ENCODE data around the gene RNF14. TPM values are rescaled to one million over a fixed set of nuclear protein-coding genes. Genes with fewer than 3 reads are reported as not detected.

The RNF14 gene
- total RNA-seq, 4 donors from 2014 or later: 33.8 to 53.5 (median 45.7) TPM

DNA sequence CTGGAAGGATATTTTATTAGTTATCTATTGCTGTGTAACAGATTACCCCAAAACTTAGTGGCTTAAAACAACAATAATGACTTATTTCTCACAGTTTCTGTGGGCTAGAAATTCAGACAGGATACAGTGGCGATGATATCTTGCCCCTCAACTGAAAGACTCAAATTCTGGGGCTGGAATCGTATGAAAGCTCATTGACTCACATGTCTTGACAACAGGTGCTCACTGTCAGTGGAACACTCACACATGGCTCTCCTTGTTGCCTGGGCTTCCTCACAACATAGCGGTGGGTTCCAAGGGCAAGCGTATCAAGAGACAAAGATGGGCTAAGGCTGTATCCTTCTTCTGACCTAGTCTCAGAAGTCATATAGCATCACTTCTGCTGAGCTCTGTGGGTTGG, 47.7 kb downstream of the RNF14 start:
- 85% methylated on average over 4 of the region's 4 CpGs for WGBS
- H3K27me3 ChIP-seq: no peaks in the 10 kb centered on the region
- no peaks in the 10 kb centered on the region for H3K36me3 ChIP-seq
- no peak for DNase-seq (ENCODE audit: low spot score in 2 of 2)
- no peak overlapping the region for H3K27ac ChIP-seq
- TF ChIP-seq POLR2AphosphoS5 (IDR thresholded peaks at IDR 0.05) (no peak), EP300 (IDR thresholded peaks at IDR 0.05) (no peak)
- peaks cover 5% of the 10 kb centered on the region for H3K9me3 ChIP-seq
- no peak overlapping the region for H3K4me3 ChIP-seq
- H3K4me1 ChIP-seq: peaks cover 34% of the 10 kb centered on the region

DNA sequence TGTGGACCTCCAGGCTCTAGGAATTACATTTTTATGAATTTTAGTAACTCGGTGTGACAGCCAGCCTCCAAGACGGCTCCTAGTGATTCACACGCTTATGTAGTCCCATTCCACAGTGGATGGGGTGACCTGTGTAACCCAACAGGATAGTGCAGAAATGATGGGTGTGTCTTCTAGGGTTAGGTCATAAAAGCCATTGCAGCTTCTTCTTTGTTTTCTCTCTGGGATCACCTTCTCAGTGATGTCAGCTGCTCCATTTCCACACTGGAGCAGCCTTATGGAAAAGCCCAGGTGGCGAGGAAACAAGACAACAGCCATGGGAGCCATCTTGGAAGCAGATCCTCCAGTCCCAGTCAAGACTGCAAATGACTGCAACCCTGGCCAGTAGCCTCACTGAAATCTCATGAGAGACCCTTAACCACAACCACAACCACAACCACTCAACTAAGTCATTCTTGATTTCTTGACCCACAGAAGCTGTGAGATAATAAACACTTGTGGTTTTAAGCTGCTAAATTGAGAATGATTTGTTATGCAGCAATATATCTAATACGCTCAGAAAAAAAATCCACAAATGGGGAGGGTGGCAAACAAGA, 49.0 kb downstream of the RNF14 start:
- Histone ChIP-seq H3K4me1 (peaks cover 28% of the 10 kb centered on the region), H3K9me3 (peaks cover 5% of the 10 kb centered on the region), H3K27ac (no peak overlapping the region), H3K4me3 (no peak overlapping the region), H3K27me3 (no peaks in the 10 kb centered on the region), H3K36me3 (no peaks in the 10 kb centered on the region)
- no peak for DNase-seq (ENCODE audit: low spot score in 2 of 2)
- 91% methylated on average over 5 of the region's 5 CpGs for WGBS
- TF ChIP-seq, protein P1, sequence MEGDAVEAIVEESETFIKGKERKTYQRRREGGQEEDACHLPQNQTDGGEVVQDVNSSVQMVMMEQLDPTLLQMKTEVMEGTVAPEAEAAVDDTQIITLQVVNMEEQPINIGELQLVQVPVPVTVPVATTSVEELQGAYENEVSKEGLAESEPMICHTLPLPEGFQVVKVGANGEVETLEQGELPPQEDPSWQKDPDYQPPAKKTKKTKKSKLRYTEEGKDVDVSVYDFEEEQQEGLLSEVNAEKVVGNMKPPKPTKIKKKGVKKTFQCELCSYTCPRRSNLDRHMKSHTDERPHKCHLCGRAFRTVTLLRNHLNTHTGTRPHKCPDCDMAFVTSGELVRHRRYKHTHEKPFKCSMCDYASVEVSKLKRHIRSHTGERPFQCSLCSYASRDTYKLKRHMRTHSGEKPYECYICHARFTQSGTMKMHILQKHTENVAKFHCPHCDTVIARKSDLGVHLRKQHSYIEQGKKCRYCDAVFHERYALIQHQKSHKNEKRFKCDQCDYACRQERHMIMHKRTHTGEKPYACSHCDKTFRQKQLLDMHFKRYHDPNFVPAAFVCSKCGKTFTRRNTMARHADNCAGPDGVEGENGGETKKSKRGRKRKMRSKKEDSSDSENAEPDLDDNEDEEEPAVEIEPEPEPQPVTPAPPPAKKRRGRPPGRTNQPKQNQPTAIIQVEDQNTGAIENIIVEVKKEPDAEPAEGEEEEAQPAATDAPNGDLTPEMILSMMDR (IDR thresholded peaks at IDR 0.05): no peak
- no peak for TF ChIP-seq POLR2A (IDR thresholded peaks at IDR 0.05)
- TF ChIP-seq EP300 (IDR thresholded peaks at IDR 0.05): no peak
- no peak for TF ChIP-seq POLR2AphosphoS5 (IDR thresholded peaks at IDR 0.05)

DNA sequence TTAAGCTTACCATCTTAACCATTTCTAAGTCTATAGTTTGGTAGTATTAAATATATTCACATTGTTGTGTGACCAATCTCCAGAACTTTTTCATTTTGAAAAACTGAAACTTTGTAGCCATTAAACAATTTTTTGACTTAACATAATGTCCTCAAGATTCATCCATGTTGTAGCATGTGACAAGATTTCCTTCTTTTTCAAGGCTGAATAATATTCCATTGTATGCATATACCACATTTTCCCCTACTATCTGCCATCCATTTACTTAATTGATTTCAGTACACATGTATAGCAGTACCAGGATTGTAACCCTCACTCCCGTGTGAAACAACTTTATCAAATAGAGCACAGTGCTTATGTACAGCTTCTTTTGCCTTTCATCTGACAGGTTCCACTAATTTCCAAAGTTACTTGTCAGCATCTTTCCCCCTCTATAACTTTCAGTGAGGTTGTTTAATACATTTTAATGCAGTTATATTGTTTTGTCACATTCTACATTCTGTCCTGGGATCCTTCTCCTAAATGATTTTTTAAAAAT, 51.3 kb downstream of the RNF14 start:
- Histone ChIP-seq H3K27me3 (no peaks in the 10 kb centered on the region), H3K9me3 (peaks cover 5% of the 10 kb centered on the region), H3K36me3 (no peaks in the 10 kb centered on the region), H3K27ac (no peak overlapping the region), H3K4me1 (peaks cover 11% of the 10 kb centered on the region), H3K4me3 (no peak overlapping the region)
- no peak for DNase-seq (ENCODE audit: low spot score in 2 of 2)
- no peak for TF ChIP-seq EP300 (IDR thresholded peaks at IDR 0.05)
- TF ChIP-seq POLR2A (IDR thresholded peaks at IDR 0.05): no peak
- TF ChIP-seq, protein P1 (IDR thresholded peaks at IDR 0.05): no peak
- no peak for TF ChIP-seq POLR2AphosphoS5 (IDR thresholded peaks at IDR 0.05)
- 91% methylated on average over 1 of the region's 1 CpG for WGBS

DNA sequence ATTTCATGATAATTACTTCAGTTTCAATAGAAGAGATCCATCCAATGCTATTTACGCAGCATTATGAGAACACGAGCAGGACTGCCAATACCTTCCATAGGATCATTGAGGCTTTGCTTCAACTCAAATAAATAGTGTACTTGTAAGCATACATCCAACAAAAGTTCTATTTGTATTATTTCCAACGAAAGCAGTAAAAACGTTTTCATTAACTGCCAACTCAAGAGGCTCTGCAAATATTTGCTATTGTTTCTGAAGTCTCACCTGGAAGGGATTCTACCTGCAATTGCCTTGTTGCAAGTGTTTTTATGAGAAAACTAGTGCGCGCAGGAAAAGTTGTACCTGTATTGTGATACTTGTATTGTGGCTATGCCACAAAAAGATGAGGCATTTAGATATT, 54.9 kb downstream of the RNF14 start:
- no peaks in the 10 kb centered on the region for H3K27me3 ChIP-seq
- DNase-seq (ENCODE audit: low spot score in 2 of 2): no peak
- no peak overlapping the region for H3K27ac ChIP-seq
- H3K36me3 ChIP-seq: no peaks in the 10 kb centered on the region
- no peak overlapping the region for H3K4me3 ChIP-seq
- TF ChIP-seq EP300 (IDR thresholded peaks at IDR 0.05) (no peak), POLR2AphosphoS5 (IDR thresholded peaks at IDR 0.05) (no peak), POLR2A (IDR thresholded peaks at IDR 0.05) (no peak)
- TF ChIP-seq, protein P1 (IDR thresholded peaks at IDR 0.05): no peak
- peaks cover 10% of the 10 kb centered on the region for H3K4me1 ChIP-seq
- WGBS: 81% methylated on average over 6 of the region's 6 CpGs
- H3K9me3 ChIP-seq: peaks cover 5% of the 10 kb centered on the region

DNA sequence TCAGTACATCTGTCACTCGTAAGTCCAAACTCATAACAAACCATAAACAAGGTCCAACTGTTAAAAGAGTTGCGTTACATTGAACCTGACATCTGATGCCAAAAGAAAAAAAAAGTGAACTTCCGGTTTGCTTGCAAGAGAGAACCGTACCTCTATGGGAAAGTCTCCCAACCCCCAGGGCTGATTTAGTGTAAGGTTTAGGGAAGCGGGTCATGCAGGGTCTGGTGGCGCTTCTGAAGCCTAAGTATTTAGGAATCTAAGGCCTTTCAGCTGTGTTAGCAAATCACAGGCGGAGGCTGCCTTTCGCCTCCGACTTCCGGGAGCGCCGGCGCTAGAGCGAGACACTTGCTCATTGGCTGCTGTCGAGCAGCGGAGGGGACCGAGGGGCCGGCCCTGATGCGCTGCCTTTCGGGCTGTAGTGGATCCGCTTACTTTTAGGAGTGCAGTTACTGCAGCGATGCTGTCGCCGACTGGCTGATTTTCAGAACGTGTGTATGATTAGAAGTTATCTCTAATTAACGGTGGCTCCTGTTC, 55.9 kb downstream of the RNF14 start:
- no peaks in the 10 kb centered on the region for H3K36me3 ChIP-seq
- H3K27ac ChIP-seq: peak overlapping the region; percentile 80
- peak; percentile 91 to 94 for DNase-seq (ENCODE audit: low spot score in 2 of 2)
- no peaks in the 10 kb centered on the region for H3K27me3 ChIP-seq
- peak overlapping the region; percentile 45 for H3K4me3 ChIP-seq
- peaks cover 10% of the 10 kb centered on the region for H3K4me1 ChIP-seq
- H3K9me3 ChIP-seq: peaks cover 5% of the 10 kb centered on the region
- no peak for TF ChIP-seq EP300 (IDR thresholded peaks at IDR 0.05)
- no peak for TF ChIP-seq POLR2A (IDR thresholded peaks at IDR 0.05)
- peak in 1 of 3 donors; percentile 15 for TF ChIP-seq POLR2AphosphoS5 (IDR thresholded peaks at IDR 0.05)
- WGBS: under 1% methylated on average over 24 of the region's 26 CpGs

DNA sequence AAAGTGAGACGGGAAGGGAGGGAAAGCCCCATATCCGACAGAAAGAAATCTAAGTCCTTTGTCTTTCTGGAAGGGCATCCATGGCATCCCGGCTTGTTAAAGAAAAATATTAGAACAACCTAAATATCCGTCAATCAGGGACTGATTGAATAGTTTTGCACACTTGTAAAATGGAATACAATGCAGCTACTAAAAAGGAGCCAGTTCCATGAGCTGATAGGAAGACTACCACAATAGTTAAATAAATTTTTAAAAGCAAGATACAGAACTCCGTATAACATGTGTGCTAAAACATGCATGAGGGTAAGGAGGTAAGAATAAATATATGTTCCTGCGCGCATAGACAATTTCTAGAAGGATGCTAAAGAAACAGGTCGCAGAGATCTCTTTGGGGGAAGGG, 56.7 kb downstream of the RNF14 start:
- no peaks in the 10 kb centered on the region for H3K9me3 ChIP-seq
- no peak overlapping the region for H3K27ac ChIP-seq
- H3K36me3 ChIP-seq: no peaks in the 10 kb centered on the region
- DNase-seq (ENCODE audit: low spot score in 2 of 2): no peak
- peak overlapping the region; percentile 45 for H3K4me3 ChIP-seq
- 83% methylated on average over 7 of the region's 8 CpGs for WGBS
- peaks cover 10% of the 10 kb centered on the region for H3K4me1 ChIP-seq
- no peak for TF ChIP-seq EP300 (IDR thresholded peaks at IDR 0.05)
- TF ChIP-seq POLR2A (IDR thresholded peaks at IDR 0.05): no peak
- no peak for TF ChIP-seq POLR2AphosphoS5 (IDR thresholded peaks at IDR 0.05)
- TF ChIP-seq, protein P1 (IDR thresholded peaks at IDR 0.05): no peak
- no peaks in the 10 kb centered on the region for H3K27me3 ChIP-seq
